Epithelial cell of prostate (primary cell): ENCODE results near the gene FBXL16.

Experiments
- DNase-seq: peaks from one replicate; pipeline ENCODE4 v3.0.0-alpha.2; 2011; ENCODE audit warnings: low read depth, low spot score
- H3K27ac ChIP-seq: fragments of 450-650 bp; 2 replicates; pipeline ENCODE4 v1.5.1; 2017; ENCODE audit warnings: mild to moderate bottlenecking

FBXL16 gene

DNA sequence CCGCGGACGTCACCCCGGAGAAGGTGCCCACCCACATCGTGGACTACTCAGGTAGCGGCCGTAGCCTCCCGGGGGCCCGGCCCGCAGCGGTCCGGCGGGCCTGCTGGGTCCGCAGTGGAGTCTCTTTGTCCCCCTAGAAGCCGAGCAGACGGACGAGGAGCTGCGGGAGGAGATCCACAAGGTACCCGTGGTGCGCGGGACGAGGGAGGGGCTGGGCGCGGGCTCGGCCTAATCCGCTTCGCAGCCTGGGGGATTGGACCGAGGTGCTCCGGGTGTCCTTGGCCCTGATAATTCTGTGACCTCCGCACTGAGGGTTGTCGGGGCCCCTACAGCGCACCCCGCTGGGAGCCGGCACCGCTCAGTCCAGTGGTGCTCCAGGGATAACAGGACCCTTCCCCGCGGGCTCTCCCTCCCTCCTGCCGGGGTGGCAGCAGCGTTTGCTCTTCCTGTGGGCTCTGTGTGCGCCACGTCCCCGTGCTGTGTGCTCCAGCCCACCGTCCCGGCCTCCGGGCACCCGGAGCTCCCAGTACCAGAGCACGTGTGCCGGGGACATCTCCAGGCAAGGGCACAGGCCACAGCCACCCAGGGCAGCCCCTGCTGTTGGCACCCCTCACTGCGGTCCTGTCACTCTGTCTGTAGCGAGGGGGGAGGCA is 37.0 kb downstream of the FBXL16 start:
- peak overlapping the region; percentile 60 for H3K27ac ChIP-seq
- DNase-seq: no peak

- H3K27ac ChIP-seq: peak within 1 kb of the TSS; percentile 60
- DNase-seq: peak; percentile 26
These were observed 37.7 kb downstream of the FBXL16 start, which contains the start of gene RHOT2 for GRCh38 chr16:667780-668518. Gene RHOT2 (plus strand): TSS chr16:668132. CDS start chr16:668200, 68 bp downstream.

GRCh38 chr16:667113-667779 is 38.4 kb downstream of the FBXL16 start:
- DNase-seq: no peak
- H3K27ac ChIP-seq: peak overlapping the region; percentile 60

DNA sequence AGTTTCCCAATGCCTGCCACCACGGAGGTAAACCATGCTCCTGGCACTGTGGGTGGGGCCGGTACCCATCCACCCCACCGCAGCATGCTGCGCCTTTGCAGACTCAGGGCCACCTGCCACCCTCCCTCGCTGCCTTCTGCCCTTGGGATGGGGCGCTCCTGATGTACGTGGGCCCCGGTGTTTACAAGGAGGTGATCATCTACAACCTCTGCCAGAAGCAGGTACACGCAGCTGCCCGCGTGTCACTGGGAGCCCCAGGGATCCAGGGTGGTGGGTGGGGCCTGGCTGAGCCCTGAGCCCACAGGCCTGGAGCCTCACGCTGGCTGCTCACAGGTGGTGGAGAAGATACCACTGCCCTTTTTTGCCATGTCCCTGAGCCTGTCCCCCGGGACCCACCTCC is 39.0 kb downstream of the FBXL16 start:
- H3K27ac ChIP-seq: no peak overlapping the region
- no peak for DNase-seq

DNA sequence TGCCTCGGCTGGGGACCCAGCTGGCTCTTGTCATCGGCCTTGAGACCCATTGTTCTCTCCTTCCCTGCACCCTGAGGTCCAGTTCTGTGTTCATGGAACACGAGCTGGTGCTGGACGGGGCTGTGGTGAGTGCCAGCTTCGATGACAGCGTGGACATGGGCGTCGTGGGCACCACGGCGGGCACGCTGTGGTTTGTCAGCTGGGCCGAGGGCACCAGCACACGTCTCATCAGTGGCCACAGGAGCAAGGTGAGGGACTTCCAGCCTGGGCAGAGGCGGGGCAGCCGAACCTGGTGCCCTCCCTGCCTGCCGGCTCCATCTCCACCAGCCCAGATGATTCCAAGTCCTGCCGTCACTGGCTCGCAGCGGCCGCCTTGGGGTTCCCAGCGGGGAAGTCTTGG is 43.0 kb downstream of the FBXL16 start:
- no peak overlapping the region for H3K27ac ChIP-seq

GRCh38 chr16:662095-662494 is 43.5 kb downstream of the FBXL16 start:
- no peak for DNase-seq
- no peak overlapping the region for H3K27ac ChIP-seq

More for the DNA sequence above, 43.0 kb downstream of the FBXL16 start:
- DNase-seq: no peak

GRCh38 chr16:661184-661821 is 44.3 kb downstream of the FBXL16 start:
- H3K27ac ChIP-seq: no peak overlapping the region

DNA sequence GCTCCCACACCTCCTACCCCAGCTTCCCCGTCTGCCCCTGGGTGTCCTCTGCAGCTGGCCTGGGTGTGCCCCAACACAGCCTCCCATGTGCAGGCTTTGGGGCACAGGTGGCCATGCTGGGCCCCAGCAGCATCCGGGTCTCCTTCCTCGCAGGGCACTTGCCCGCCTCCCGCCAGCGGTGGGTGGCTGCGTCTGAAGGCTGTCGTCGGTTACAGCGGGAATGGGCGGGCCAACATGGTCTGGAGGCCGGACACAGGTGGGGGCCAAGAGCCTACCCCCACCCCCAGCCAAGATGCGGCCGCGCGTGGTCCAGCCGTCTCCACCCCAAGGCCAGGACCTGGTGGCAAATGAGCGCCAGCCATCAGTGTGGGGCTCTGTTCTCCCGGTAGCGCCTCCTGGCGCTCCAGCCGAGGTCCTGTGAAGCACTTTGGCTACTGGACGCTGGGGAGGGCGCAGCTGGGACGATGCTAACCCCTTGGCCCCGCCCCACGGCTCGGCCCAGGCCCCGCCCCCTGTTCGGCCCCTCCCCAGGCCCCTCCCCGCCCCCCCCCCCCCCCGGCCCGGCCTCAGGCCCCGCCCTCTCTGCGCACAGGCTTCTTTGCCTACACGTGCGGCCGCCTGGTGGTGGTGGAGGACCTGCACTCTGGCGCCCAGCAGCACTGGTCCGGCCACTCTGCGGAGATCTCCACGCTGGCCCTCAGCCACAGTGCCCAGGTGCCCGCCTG is 45.0 kb downstream of the FBXL16 start:
- no peak overlapping the region for H3K27ac ChIP-seq
- no peak for DNase-seq

More at GRCh38 chr16:661184-661821, 44.3 kb downstream of the FBXL16 start:
- DNase-seq: no peak

GRCh38 chr16:660132-660458 is 45.5 kb downstream of the FBXL16 start:
- H3K27ac ChIP-seq: no peak overlapping the region
- DNase-seq: no peak

DNA sequence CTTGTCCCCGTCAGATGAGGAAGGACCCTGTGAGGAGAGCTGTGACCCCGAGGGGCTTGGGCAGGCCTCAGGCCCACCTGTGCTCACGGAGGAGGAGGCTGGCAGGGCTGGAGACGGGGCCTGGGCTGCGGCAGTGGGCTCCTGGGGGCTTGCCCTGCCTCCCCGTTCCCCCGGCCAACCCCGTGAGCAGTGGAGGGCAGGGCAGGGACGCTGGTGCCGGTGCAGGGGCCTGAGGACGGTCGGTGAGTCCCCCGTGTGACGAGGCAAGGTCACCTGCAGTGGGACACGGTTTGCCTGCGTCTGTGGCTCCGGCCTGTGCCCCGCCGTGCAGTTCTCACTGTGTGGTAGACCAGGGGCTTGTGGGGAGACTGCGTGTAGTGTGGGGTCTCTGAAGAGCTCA is 46.0 kb downstream of the FBXL16 start:
- H3K27ac ChIP-seq: no peak overlapping the region
- no peak for DNase-seq

- no peak for DNase-seq
- no peak overlapping the region for H3K27ac ChIP-seq
These were observed 46.7 kb downstream of the FBXL16 start for GRCh38 chr16:658679-659571.

DNA sequence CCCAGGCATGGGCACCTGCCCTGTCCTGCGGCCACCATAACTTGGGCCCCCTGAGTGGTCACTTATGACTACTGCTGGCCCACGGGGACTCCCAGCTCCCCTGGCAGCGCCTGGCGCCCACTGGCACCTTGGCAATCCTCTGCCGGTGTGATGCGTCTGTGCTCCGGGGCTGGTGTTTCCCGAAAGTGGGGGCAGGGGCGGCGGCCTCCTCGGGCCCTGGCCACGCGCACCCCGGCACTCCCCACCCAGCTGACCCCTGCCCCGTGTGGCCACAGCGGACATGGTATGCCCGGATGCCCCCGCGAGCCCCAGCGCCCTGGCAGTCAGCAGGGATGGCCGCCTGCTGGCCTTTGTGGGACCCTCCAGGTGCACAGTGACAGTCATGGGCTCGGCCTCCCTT is 48.1 kb downstream of the FBXL16 start:
- DNase-seq: no peak

DNA sequence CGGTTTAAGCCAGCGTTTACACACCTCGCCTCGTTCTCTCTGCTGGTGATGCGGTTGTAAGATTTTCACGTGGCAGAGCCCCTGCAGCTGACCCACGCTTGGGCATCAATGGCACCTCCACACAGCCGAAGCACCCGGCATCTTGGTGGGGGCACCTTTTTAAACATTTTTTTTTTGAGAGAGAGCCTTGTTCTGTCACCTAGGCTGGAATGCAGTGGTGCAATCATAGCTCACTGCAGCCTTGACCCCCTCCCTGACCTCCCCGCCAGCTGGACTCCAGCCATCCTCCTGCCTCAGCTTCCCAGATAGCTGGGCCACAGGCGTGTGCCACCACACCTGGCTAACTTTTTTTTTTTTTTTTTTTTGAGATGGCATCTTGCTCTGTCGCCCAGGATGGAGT is 51.6 kb downstream of the FBXL16 start:
- DNase-seq: no peak
- H3K27ac ChIP-seq: no peak overlapping the region

More for the DNA sequence above, 48.1 kb downstream of the FBXL16 start:
- no peak overlapping the region for H3K27ac ChIP-seq

GRCh38 chr16:652454-653305 is 52.9 kb downstream of the FBXL16 start:
- no peak overlapping the region for H3K27ac ChIP-seq

DNA sequence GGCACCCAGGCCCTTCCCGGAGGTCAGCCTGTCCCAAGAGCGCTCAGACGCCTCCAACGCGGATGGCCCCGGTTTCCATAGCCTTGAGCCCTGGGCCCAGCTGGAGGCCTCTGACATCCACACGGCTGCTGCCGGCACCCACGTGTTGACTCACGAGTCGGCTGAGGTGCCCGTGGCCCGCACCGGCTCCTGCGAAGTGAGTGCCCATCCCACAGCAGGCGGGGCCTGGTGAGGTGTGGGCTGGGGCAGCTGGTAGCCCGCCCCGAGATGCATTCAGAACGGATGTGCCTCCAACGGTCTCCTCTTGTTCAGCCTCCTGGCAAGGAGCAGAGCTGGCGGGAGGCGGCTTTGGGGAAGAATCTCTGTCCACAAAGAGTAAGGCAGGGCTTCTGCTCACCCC is 53.8 kb downstream of the FBXL16 start:
- no peak overlapping the region for H3K27ac ChIP-seq
- DNase-seq: no peak

More at GRCh38 chr16:652454-653305, 52.9 kb downstream of the FBXL16 start:
- DNase-seq: no peak

DNA sequence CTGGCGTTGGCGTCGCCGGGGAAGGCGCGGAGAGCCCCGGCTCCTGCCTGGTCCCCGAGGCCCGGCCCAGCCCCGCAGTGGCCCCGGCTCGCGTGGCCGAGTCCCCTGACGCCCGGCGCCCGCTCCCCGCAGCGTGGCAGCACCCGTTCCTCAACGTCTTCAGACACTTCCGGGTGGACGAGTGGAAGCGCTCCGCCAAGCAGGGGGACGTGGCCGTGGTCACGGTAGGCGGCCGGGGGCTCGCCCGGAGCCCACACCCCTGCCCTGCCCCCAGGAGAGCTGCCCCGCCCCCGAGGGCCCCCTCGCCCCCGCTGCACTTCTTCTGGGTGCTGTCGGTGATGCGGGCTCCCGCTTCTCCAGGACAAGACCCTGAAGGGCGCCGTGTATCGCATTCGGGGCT is 56.0 kb downstream of the FBXL16 start:
- no peak for DNase-seq
- H3K27ac ChIP-seq: no peak overlapping the region

- DNase-seq: peak; percentile 52
- peak within 1 kb of the TSS; percentile 87 for H3K27ac ChIP-seq
These were observed 56.6 kb downstream of the FBXL16 start, which contains the start of gene WDR90 for GRCh38 chr16:648781-649589. Gene WDR90 (plus strand): TSS chr16:649365. CDS start chr16:649417, 52 bp downstream.
